Esophagus muscularis mucosa (tissue), 4 donors: ENCODE results near the gene FAM181A.

Experiments used
- CTCF ChIP-seq, 3 experiments: fragments of 200-600 bp in 2 of 3; fragments of 450-650 bp in 1 of 3; sonication (generic) in 2 of 3; IDR thresholded peaks; one replicate each; pipeline ENCODE4 v1.5.1; 2017 to 2019; ENCODE audit warnings: antibody characterized with exemption in 3 of 3, mild to moderate bottlenecking in 2 of 3, moderate library complexity in 1 of 3
- EP300 ChIP-seq: sonication (generic); formaldehyde crosslinking; IDR thresholded peaks from one replicate; pipeline ENCODE4 v1.6.1; 2017; ENCODE audit warnings: antibody characterized with exemption
- POLR2A ChIP-seq: fragments of 450-650 bp; IDR thresholded peaks from one replicate; pipeline ENCODE4 v1.6.1; 2017; ENCODE audit warnings: antibody characterized with exemption, moderate library complexity, mild to moderate bottlenecking, low read depth
- POLR2AphosphoS5 ChIP-seq, 2 donors: sonication (generic); formaldehyde crosslinking; IDR thresholded peaks; one replicate each; pipeline ENCODE4 v1.6.1; 2017; ENCODE audit warnings: antibody characterized with exemption in 2 of 2

GRCh38 chr14:93895023-93895604 is 32.0 kb upstream of the FAM181A start:
- TF ChIP-seq CTCF (IDR thresholded peaks at IDR 0.05) (no peak), POLR2AphosphoS5 (IDR thresholded peaks at IDR 0.05) (no peak), POLR2A (no peak), EP300 (no peak)
